ENCODE measurements around the gene CLEC4E.
"Not testable (repeated sequence)": the region's sequence is repeated elsewhere in the genome, so short reads cannot be mapped to it uniquely, and the experiment has no call there.

CLEC4E gene

GRCh38 chr12:8540831-8541230 is at the start of gene CLEC4E:
Gene CLEC4E (minus strand): TSS chr12:8540905. CDS start chr12:8540797, 108 bp downstream.
- DNase-seq (ENCODE audit: low read depth) = not testable (repeated sequence)

GRCh38 chr12:8589679-8590078 is 49.0 kb upstream of the CLEC4E start:
- no peak for DNase-seq (ENCODE audit: low read depth)

- DNase-seq (ENCODE audit: low read depth) = not testable (repeated sequence)
Observed at GRCh38 chr12:8584478-8584877, 43.8 kb upstream of the CLEC4E start.

DNA sequence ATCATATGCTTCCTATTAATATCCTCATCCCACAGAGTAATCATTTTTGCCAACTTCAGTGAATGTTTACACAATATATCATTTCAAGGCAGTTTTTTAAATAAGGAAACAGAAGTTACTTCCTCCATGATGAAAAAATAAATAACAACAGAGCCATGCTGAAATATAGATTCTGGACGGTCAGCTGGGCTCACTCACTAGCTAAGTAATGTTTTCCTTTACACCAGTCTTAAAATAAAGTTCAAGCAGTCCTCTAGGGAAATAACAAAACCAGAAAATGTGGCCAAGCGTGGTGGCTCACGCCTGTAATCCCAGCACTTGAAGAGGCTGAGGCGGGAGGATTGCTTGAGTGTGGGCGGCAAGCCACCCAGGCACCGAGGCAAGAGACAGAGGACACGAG is 43.3 kb upstream of the CLEC4E start:
- no peak for DNase-seq (ENCODE audit: low read depth)

DNA sequence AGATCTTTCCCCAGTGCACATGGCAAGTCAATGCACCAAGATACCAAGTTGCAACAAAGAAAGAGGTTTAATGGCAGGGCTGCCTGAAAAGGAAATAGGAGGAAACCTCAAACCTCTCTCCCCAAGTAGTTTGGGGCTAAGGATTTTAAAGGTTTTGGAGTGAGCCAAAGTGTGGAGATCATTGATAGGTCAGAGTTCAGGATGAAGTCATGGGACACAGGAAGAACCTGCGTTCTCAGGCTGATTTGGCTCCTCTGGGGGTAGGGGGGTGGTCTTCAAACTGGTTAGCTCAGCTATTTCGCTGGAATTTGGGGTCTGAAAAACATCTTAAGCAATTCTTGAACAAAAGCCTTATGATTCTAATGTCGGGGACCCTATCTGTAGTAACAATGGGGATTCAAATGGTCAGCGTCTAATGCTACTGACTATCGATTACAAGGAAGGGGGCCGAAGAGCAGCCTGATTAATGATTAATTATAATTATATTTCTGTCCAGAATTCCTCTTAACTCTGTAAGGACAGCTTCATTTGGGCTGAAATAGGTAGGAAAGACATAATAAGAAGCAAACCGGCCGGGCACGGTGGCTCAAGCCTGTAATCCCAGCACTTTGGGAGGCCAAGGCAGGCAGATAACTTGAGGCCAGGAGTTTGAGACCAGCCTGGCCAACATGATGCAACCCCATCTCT is 40.5 kb upstream of the CLEC4E start:
- no peak for DNase-seq (ENCODE audit: low read depth)

DNA sequence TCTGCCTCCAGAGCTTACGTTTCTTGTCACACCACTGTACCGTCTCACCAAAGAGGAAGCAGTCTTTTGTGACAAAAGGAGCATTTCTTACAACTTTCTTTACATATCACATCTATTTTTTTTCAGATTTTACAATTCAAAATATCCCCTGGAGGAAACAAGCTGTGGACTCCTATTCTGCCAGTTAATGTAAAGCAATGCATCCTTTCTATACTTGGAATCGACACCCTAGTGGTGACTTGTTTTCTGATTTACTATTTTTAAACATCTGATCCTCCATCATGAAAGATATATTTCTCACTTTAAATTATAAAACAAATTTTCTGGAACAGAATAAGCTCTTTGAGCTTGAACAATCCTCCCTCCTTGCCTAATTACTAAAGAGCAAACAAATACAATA is 37.2 kb upstream of the CLEC4E start:
- no peak for DNase-seq (ENCODE audit: low read depth)

- DNase-seq (ENCODE audit: low read depth) = no peak
Observed at GRCh38 chr12:8572507-8572906, 31.8 kb upstream of the CLEC4E start.

DNA sequence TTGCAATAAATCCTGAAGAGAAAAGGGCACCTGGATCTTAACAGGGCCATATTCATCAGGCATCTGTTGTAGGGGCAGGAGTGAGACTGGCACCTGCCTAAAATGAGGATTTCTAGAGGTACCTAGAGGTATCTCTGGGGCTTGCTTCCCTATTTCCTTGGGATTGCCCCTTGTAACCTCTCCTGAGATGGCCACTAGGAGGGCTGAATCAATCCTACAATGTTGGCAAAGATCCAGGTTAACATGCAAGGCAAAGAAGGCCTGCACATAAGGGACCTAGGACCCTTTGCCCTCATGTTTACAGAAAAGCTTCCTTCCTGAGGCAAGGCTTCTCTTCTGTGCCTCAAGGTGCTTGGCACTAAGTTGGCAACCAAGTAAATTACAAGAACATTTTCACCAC is 25.8 kb upstream of the CLEC4E start:
- DNase-seq (ENCODE audit: low read depth) = no peak

DNA sequence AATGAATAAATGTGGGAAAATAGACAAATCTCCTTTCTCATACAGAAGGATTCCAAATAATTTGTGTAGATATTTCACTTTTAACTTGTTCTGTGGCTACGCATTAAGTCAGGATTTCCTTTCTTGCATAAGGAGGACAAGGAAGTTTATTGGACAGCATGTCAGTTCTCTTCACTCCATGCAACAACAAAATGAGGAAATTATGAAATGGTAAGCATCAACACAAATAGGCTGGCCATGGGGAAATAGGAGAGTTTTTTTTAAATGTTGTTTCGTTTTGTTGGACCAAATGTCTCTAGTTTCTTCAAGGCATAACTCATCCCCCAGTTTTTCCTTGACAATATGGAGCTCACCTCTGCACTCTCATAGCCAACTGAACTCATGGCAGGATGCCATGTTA is 25.3 kb upstream of the CLEC4E start:
- not testable (repeated sequence) for DNase-seq (ENCODE audit: low read depth)

GRCh38 chr12:8564656-8565055 is 24.0 kb upstream of the CLEC4E start:
- DNase-seq (ENCODE audit: low read depth) = no peak

GRCh38 chr12:8563356-8563755 is 22.7 kb upstream of the CLEC4E start:
- no peak for DNase-seq (ENCODE audit: low read depth)

DNA sequence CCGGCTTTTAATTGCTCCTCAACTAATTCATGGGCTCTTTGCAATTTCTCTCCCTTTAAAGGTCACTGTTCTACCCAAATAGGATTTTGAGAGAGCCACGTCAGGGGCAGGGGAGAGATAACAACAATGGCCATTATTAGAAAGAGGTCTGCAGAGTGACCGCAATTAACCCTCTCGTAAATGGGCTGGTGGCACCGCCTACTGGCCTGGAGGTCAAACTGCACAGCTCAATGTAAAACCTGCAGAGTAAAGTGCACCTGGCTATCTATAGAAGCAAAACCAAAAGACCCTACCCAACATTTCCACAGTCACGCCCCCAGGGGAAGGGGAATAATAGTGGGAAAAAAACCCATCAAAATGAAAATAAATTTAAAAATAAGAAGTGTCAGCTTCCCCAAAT is 21.6 kb upstream of the CLEC4E start:
- no peak for DNase-seq (ENCODE audit: low read depth)

- no peak for DNase-seq (ENCODE audit: low read depth)
Observed at GRCh38 chr12:8561011-8561410, 20.3 kb upstream of the CLEC4E start.

DNA sequence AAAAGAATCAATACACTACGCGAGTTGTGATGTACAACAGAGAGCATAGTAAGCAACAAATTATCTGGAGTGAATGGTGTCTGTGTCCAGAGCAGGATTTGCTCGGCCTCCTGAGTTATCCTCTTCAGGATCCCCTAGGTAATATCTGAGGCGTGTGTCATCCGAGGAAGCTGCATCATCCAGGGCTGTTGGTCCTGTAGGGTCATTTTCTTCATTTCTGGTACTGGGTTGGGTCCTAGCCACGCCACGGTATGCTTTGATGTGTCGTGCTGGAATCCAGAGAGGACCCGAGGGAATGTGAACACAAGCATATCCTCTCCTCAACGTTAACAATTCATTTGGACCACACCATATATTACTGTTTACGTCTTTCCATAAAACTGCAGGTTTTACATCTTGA is 19.0 kb upstream of the CLEC4E start:
- no peak for DNase-seq (ENCODE audit: low read depth)

GRCh38 chr12:8556531-8557097 is 15.9 kb upstream of the CLEC4E start:
- no peak for DNase-seq (ENCODE audit: low read depth)

- peak; percentile 34 for DNase-seq (ENCODE audit: low read depth)
Observed at GRCh38 chr12:8554451-8555195, 13.9 kb upstream of the CLEC4E start.

DNA sequence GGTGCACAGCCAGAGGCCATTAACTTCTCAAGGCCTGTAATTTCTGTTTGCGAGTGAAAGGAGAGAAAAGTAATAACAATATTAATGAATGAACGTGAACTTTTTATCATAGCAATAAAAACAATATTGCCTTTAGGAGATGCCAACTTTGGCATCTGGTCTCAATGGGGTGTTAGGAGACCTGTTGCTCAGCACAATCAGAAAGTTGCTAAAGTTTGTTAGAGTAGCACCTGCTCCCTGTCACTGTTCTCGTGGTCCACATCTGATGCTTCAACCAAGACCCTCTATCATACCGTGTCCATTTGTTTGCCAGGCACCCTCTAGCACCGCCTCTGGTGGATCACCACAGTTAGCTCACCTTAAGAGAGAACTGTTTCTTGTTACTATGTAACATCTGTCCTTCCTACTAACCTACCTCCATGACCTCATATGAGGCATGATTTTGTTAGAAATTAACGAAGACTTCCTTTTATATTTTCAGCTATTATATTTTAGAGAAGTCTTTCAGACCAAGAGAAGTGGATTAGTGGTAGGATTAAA is 12.5 kb upstream of the CLEC4E start:
- no peak for DNase-seq (ENCODE audit: low read depth)

DNA sequence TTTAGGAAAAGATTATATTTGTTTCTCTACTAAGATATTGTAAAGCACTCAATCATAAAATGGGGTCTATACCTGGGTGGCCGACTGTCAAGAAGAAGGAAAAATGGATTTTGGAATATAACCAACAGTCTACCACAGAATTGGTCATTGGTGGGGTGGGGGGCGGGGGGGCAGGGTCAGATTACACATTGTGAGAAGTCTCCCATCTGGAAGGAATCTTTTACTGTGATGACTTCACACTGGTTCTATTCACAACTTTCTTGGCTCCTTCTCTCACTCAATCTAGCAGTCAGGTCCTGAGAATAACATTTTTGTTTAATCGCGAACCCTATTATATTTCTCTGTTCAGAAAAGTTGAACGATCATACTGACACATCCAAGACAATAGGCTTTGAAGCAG is 8.7 kb upstream of the CLEC4E start:
- no peak for DNase-seq (ENCODE audit: low read depth)

DNA sequence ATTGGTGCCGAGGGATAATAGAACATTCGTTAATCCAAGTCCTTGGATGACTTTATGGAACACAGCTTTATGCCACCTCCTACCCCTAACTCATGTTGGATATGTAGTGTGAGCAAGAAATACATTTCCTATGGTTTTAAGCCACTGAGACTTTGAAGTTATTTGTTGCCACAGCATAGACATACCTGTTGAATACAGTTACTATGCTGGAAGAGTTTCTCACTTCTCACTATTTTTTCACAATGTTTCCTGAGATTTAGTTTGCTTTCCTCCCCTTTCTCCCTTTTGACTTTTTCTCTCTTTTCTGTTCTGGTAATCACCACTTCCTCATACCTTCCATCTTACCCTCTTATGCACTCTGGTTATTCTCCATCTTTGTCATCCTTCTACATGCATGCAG is 7.5 kb upstream of the CLEC4E start:
- DNase-seq (ENCODE audit: low read depth) = no peak

DNA sequence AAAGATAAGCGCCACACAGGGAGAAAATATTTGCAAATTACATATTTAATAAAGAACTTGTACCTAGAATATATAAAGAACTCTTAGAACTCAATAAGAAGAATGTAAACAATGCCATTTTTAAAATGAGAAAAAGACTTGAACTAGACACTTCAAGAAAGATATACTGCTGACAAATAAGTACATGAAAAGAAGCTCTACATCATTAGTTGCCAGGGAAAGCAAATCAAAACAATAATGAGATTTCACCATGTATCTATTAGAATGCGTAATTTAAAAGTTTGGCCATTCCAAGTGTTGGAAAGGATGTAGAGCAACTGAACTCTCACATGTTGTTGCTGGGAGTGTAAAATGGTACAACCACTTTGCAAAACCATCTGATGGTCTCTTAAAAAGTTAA is 6.9 kb upstream of the CLEC4E start:
- DNase-seq (ENCODE audit: low read depth) = no peak

- DNase-seq (ENCODE audit: low read depth) = no peak
Observed at GRCh38 chr12:8546591-8546990, 5.9 kb upstream of the CLEC4E start.

- peak; percentile 30 for DNase-seq (ENCODE audit: low read depth)
Observed at GRCh38 chr12:8544295-8544694, 3.6 kb upstream of the CLEC4E start.

DNA sequence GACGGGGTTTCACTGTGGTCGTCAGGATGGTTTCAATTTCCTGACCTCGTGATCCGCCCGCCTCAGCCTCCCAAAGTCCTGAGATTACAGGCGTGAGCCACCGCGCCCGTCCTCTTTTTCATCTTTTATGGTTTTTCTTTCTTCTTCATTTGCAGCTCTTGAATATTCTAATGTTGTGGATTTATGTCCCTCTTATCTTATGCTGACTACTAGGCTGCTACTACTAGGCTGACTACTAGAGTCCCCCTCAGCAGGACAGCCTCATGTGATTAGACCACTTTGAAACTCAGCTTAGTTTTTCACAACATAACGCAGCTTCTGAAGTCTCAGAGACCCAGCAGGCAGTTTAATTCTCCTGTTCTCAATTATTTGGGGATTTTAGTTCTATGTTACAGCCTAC is 857 bp upstream of the CLEC4E start:
- no peak for DNase-seq (ENCODE audit: low read depth)
